Left forelimb (tissue), 1 donor: ENCODE results near the gene COL4A2.
A peak's percentile ranks its signal among the peaks of the same experiment; 100 is the strongest.

Source experiments
- DNase-seq: peaks from one replicate; pipeline ENCODE4 v3.0.0-alpha.2; 2018; ENCODE audit warnings: low spot score

The COL4A2 gene

DNA sequence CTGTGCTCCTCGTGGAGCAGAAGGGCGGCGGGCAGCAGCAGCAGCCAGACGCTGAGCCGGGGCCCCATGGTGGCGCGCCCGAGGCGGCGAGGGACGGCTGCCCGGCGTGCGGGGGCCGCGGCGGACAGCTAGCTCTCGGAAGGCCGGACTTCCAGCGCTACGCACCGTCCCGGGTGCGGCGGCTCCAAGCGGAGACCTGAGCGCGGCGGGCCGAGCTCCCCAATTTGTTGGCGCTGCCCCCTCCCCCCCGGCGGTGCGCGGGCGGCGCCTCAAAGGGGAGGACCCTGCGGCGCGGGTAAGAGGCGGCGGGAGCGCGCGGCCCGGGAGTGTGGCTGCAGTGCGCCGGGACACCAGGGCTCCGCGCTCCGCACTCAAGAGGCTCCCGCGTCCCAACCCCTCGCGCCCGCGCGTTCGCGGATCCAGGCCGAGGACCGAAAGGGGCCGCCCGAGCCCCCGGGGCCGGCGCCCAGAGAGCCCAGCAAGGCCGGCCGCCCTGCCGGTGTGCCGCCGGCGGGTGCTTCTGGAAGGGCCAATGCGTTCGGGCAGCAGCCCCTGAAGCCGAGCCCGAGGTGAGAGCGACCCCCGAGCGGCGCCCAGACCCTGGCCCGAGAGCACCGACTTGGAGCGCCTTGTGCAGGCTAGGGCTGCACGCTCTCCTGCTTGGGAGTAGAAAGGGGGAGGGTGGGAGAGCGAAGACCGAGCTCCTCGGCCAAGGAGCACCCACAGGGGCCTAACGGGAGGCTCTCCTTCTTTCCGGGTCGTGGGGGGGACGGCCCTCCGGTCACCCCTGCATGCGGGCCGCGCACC, at the start of gene COL4A2, which contains the start of gene COL4A1:
COL4A2 (plus strand) TSS at position 325 of the 807 bp plus-strand sequence. CDS start 620 bp downstream, outside the sequence.
COL4A1 (minus strand) TSS at position 198 of the 807 bp plus-strand sequence; CDS start at position 68, 130 bp downstream.
- peak; percentile 90 for DNase-seq

GRCh38 chr13:110257408-110257807, 49.7 kb upstream of the COL4A2 start:
- no peak for DNase-seq

DNA sequence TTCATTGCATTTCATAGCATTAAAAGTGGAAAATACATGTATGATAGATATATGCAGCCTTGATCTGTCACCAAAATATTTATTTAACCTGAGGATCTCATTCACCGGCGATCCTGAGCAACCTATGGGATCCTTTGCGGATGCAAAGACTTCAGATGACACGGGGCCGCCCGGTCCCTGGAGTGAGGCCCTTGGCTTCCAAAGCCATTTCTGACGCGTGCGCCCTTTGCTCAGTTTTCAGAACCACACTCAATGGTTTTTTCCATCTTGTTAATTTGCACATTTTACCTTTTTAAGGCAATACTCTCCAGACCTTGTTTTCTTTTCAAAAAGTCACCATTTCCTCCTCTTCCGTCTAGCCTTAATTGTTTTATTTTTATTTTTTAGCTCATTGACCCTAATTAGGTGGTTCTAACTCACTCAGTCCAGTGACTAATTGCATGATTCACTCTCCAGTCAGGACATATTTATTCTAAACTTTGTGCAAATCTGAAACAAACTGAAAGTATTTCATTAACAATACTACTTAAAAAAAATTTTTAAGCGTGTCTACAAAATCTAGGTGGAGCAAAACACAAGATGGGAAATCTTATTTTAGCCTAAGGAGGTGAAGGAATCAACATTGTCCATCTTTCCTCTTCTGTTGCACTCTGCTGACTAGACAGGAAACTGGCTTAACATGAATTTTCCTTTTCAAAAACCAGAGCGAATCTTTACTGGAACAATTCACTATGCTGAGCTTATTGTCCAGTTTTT, 48.0 kb upstream of the COL4A2 start:
- DNase-seq = no peak

DNA sequence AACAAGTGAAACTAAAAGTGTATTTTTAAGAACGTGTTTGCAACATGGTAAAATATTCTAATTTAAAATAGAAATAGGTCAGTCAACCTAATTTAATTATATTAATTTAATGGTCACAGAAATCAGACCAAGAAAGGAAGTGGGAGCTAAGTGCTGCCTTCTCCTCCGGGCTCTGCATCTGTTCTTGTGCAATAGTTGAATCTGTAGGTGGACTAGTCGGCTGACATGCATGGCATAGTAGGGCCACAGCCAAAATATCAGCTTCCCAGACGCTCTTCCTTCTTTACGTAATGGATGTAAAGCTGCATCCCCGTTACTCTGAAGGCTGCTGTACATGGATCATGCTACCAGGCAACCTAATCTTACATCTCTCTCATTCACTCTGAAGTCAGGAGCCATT, 47.4 kb upstream of the COL4A2 start:
- DNase-seq = no peak

GRCh38 chr13:110261166-110262081, 45.7 kb upstream of the COL4A2 start:
- no peak for DNase-seq

GRCh38 chr13:110262082-110262436, 45.0 kb upstream of the COL4A2 start:
- DNase-seq = no peak

- no peak for DNase-seq
These were observed 44.4 kb upstream of the COL4A2 start for GRCh38 chr13:110262508-110263291.

- no peak for DNase-seq
These were observed 43.7 kb upstream of the COL4A2 start for GRCh38 chr13:110263404-110263803.

DNA sequence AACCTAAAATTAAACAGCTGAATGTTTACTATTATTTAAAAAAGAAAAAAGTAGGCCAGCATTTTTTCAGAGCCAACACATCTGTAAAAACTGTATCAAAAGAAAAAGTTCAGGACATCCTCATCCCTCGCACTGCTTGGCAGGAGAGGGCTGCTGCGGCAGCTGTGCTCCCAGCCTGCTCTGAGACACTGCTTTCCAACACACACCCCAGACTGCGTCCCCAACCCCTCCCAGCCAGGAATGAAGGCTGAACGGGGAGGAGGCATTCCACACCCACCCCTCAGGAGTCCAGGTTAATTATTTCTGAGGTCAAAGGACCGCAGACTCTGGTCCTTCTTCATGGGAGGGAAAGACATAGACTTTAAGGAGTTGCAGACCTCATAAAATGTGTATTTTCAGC, 43.2 kb upstream of the COL4A2 start:
- DNase-seq = no peak

DNA sequence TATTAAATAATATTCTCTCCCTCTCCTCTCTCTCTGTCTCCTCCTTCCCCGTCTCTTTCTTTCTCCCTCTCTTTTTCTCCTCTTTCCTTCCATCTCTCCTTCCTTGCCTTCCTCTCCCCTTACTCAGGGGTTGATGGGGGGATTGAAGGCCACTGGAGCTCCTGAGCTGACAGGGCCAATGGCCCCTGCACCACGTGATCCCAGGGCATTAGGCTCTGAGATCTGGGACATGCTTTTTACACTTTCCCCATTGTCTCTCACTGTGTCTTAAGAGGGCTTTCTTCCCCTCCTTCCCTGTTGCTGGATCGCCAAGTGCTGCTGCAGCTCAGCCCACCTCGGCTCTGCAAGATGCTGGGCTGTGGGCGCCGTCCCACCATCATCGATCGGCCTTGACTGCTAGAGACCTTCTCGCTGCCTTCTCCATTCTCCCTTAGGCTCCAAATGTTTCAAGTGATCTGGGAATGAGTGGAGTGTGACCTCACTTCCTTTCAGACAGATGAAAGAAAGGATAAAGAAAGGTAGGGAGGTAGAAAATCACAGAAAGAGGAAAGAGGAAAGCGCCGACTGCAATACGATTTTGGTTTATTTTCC, 42.3 kb upstream of the COL4A2 start:
- DNase-seq = no peak

GRCh38 chr13:110265341-110265681, 41.8 kb upstream of the COL4A2 start:
- DNase-seq = no peak

- DNase-seq = no peak
These were observed 41.2 kb upstream of the COL4A2 start for GRCh38 chr13:110265682-110266430.

DNA sequence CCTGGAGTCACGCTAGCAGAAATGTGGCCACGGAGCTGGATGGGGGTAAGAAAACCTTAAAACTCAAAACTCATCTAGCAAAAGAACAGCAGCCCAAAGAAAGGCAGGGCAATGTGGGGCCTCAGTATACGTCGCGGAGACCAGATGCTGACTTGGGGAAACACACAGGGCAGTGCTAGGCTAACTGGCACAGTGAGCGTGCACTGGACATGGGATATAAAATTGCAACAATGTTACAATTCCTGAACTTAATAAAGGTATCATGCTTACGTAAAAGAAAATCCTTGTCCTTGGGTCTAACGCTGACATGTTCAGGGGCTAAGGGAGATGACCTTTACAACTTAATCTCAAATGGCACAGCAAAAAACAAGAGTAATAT, 40.7 kb upstream of the COL4A2 start:
- DNase-seq = no peak

DNA sequence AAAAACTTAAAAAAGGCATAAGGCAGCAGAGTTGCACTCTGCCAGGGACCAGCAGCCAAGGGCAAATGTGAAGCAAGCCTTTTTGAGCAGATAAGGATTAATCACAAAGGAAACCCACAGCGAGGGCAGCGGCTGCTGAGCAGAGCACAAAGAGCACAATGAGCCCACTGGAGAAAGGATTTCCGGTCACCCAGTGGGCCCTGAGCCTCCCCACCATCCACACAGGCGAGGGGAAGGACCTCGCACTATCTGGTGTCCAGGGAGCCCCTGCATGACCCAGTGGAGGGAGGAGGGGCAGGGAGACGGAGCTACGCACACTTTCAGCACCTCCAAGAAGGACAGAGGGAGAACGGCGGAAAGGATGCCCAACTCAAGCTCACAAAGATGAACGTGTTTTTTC, 40.1 kb upstream of the COL4A2 start:
- no peak for DNase-seq

DNA sequence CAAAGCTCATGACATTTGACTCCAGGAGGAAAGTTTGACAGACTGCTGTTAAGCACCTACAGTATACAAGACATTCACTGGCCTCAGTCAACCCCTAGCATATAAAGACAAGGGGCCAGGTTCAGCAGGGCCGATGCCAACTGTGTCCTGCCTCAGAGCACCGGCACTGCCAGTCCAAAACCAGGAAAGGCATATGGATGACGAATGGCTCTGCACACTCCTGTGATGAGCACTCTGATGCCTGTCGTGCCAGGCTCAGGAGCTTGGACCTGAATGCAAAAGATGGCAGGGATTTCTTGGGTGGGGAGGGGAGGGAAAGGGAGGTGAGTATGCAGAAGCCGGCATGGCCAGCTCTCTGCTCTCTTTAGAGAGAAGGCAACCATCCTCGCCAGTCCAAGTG, 39.0 kb upstream of the COL4A2 start:
- no peak for DNase-seq

- no peak for DNase-seq
These were observed 38.4 kb upstream of the COL4A2 start for GRCh38 chr13:110268576-110269185.

- no peak for DNase-seq
These were observed 37.4 kb upstream of the COL4A2 start for GRCh38 chr13:110269509-110270185.

DNA sequence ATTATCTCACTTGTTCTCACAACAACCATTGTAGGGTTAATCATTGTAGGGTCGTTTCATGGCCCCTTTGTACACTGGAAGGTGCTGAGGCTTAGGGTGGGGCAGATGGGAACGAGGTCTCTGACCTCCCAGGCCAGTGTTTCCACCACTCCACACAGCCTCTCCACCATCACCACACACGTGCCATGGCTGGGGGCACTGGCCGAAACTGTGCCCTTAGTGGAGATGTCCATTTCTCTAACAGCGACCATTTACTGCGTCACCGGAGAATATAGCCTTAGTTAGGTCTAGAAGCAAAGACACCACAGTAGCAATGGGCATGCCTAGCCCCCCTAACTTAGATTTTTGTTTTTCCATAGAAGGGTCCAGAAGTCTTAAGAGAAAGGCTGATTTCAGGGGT, 36.6 kb upstream of the COL4A2 start:
- DNase-seq = no peak

DNA sequence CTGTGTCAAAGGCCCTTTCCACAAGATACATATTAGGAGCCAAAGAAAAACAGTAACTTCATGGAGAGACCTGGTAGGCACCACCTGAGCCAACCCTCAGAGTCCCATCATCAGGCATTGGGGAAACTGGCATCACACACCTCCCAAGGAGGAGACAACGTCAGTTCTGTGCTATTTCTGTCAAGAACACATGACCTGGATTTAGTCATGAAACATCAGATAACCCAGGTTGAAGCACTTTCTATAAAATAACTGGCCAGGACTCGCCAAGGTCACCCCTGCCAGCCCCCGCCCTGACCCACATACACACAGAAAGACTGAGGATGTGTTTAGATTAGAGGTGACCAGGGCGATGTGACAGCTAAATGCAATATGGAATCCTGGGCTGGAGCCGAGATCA, 35.8 kb upstream of the COL4A2 start:
- no peak for DNase-seq
